GM12865 (cell line): ENCODE measurements around the gene COG4.
A peak's percentile ranks its signal among the peaks of the same experiment; 100 is the strongest.

Experiments
- DNase-seq: peaks from one replicate; pipeline ENCODE4 v3.0.0; 2010; ENCODE audit warnings: low read depth
- H3K4me3 ChIP-seq: 2 replicates; pipeline ENCODE4 v1.5.1; 2011; ENCODE audit warnings: mild to moderate bottlenecking, low read depth, low read length, control low read depth
- CTCF ChIP-seq: IDR thresholded peaks from 2 replicates; pipeline ENCODE4 v1.5.1; 2011; ENCODE audit warnings: low read length, control low read depth, low read depth, inconsistent platforms; ENCODE audit not compliant: insufficient read depth; ENCODE audit errors: missing control alignments

COG4 gene

GRCh38 chr16:70444249-70445063 is 78.9 kb downstream of the COG4 start:
- no peak for TF ChIP-seq CTCF
- H3K4me3 ChIP-seq = no peak overlapping the region
- no peak for DNase-seq

GRCh38 chr16:70442344-70442743 is 81.0 kb downstream of the COG4 start:
- TF ChIP-seq CTCF = no peak
- no peak for DNase-seq

GRCh38 chr16:70441406-70441990 is 81.9 kb downstream of the COG4 start:
- no peak for DNase-seq
- TF ChIP-seq CTCF = no peak
- H3K4me3 ChIP-seq = no peak overlapping the region

More at GRCh38 chr16:70442344-70442743, 81.0 kb downstream of the COG4 start:
- no peak overlapping the region for H3K4me3 ChIP-seq

GRCh38 chr16:70440009-70440692 is 83.2 kb downstream of the COG4 start:
- no peak for TF ChIP-seq CTCF
- DNase-seq = no peak
- H3K4me3 ChIP-seq = no peak overlapping the region

GRCh38 chr16:70438969-70439862 is 84.1 kb downstream of the COG4 start, which contains the start of gene ST3GAL2:
Gene ST3GAL2, minus strand, starts transcription at chr16:70439100. Its CDS starts 40,570 bp downstream, at chr16:70398530.
- H3K4me3 ChIP-seq = peak within 1 kb of the TSS; percentile 93
- TF ChIP-seq CTCF = peak; percentile 9
- peak; percentile 97 for DNase-seq

- H3K4me3 ChIP-seq = peak overlapping the region; percentile 93
- TF ChIP-seq CTCF = no peak
- DNase-seq = no peak
Measured at GRCh38 chr16:70438585-70438968, 84.8 kb downstream of the COG4 start.
